Measurements from ENCODE around the gene SGF29.

- TF ChIP-seq SREBF2 (IDR thresholded peaks at IDR 0.05) (no peak), MAZ (IDR thresholded peaks at IDR 0.05; ENCODE audit: borderline replicate concordance, low read depth, low read length) (no peak), KDM1A (IDR thresholded peaks at IDR 0.05; ENCODE audit: low read depth) (no peak), RARB (CRISPR knock-in tag; IDR thresholded peaks at IDR 0.05) (no peak), CTCF (IDR thresholded peaks at IDR 0.05) (no peak), ZC3H11A (IDR thresholded peaks at IDR 0.05) (peak; percentile 82), NFE2L2 (conservative IDR thresholded peaks at IDR 0.05; ENCODE audit: low read length) (no peak), ZSCAN20 (CRISPR knock-in tag; IDR thresholded peaks at IDR 0.05) (no peak), POLR2A (IDR thresholded peaks at IDR 0.05; ENCODE audit: low read length) (no peak), SMC3 (IDR thresholded peaks at IDR 0.05) (no peak), TP53 (CRISPR knock-in tag; IDR thresholded peaks at IDR 0.05) (no peak), BHLHE40 (IDR thresholded peaks at IDR 0.05; ENCODE audit: low read depth, low read length) (no peak)
- TF ChIP-seq, protein P1, sequence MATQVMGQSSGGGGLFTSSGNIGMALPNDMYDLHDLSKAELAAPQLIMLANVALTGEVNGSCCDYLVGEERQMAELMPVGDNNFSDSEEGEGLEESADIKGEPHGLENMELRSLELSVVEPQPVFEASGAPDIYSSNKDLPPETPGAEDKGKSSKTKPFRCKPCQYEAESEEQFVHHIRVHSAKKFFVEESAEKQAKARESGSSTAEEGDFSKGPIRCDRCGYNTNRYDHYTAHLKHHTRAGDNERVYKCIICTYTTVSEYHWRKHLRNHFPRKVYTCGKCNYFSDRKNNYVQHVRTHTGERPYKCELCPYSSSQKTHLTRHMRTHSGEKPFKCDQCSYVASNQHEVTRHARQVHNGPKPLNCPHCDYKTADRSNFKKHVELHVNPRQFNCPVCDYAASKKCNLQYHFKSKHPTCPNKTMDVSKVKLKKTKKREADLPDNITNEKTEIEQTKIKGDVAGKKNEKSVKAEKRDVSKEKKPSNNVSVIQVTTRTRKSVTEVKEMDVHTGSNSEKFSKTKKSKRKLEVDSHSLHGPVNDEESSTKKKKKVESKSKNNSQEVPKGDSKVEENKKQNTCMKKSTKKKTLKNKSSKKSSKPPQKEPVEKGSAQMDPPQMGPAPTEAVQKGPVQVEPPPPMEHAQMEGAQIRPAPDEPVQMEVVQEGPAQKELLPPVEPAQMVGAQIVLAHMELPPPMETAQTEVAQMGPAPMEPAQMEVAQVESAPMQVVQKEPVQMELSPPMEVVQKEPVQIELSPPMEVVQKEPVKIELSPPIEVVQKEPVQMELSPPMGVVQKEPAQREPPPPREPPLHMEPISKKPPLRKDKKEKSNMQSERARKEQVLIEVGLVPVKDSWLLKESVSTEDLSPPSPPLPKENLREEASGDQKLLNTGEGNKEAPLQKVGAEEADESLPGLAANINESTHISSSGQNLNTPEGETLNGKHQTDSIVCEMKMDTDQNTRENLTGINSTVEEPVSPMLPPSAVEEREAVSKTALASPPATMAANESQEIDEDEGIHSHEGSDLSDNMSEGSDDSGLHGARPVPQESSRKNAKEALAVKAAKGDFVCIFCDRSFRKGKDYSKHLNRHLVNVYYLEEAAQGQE (IDR thresholded peaks at IDR 0.05): no peak
Measured at GRCh38 chr16:28569968-28570752, 16.4 kb downstream of the SGF29 start.

All from A549 (cell line).